Vein endothelial cell (primary cell): ENCODE results near the gene CDK2. TPM values are rescaled to one million over a fixed set of nuclear protein-coding genes. Genes with fewer than 3 reads are reported as not detected.

Source experiments
- total RNA-seq: library from RNA; depleted of rRNA; stranded (reverse); fragments of >200 nt; gene quantifications from 2 replicates; pipeline ENCODE4 v1.2.3, GENCODE V29; 2012

Gene CDK2
- 27.1 and 33.1 TPM in 2 replicates for total RNA-seq

DNA sequence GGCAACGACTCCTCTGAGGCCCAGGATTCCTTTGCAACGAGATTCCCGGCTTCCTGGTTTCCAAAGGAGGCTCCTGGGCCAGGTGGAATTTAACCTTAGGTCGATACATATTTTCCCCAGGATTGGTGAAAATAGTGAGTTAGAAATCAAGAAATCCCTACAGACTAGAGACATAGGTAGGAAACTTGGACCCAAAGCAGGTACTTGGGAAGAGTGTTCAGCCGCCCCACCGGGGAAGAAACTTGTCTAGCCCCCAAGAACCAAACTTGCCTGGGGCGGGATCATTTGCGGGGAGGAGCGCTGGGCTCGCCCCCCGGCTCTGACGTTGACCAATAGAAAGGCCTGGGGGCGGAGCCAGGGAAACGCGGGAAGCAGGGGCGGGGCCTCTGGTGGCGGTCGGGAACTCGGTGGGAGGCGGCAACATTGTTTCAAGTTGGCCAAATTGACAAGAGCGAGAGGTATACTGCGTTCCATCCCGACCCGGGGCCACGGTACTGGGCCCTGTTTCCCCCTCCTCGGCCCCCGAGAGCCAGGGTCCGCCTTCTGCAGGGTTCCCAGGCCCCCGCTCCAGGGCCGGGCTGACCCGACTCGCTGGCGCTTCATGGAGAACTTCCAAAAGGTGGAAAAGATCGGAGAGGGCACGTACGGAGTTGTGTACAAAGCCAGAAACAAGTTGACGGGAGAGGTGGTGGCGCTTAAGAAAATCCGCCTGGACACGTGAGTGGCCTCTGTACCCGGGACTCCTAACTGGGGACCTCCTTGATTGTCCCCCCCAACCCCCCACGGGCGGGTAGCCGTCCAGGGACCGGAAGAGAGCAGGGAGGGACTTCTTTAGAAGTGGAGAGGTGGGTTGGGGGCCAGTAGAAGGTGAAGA lies at the start of gene CDK2:
Gene CDK2, plus strand, starts transcription at position 423 of the 874 bp plus-strand sequence. Its CDS starts 179 bp downstream, at position 602.

DNA sequence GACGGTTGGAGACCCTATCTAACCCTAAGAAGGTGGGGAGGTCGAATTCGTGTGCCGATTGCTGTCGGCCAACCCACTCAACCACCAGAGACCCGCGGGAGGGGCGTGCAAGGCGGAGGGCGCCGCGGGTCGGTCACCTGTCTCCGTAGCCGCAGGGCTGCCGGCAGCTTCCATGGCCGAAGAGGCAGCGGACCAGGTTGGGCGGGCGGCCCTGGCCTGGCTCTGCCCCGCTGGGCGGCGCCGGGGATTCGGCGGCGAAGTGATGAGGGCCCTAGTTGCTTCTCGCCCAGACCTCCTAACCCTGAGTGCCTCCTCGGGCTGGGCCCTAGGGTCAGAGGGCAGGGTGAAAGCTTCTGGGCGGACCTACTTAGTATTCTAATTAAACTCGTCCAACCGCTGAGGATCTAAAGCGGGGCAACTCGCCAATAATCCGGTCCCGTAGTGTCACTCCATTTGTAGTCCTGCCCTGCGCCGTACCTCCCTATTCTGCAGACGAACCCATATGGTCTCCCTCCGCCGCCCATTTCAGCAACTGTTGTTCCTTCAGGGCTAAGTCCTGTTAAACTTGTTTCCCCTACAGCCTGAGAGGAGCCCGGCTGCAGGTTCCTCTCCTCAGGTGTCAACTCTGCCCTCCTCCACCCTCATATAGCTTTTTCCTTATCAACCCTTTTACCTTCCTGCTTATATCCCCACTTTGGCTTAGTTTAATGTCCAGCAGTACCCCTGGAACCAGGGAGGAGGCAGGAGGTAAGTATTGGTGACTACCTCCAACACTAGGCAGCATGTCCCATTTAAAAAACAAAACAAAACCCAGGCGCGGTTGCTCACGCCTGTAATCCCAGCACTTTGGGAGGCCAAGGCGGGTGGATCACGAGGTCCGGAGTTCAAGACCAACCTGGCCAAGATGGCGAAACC lies 38.8 kb upstream of the CDK2 start, which contains the start of gene PYM1:
Gene PYM1, minus strand, starts transcription at position 307 of the 915 bp plus-strand sequence. Its CDS starts 133 bp downstream, at position 174.

DNA sequence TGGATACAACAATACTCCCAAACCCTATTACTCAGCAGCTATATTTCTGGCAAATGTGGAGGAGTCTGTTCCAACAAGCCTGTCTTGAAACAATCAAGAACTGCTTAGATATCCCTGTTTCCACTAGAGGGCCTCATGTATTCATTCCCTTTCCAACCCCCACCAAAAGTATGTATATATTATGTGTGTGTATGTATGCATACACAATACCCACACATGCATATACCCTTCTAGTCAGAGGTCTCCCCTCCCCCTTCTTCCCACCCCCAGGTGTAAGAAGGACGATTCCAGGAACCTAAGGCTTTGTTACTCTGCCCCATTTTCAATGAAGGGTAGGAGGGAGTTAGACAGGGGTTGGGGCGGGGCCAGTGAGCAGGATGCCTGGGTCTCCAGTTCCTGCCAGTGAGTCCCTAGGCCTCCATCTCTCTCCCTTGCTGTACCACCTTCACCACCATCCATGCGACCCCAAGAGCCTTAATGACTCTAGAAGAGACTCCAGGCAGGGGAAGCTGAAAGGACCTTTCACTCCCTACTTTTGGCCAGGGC lies 35.8 kb upstream of the CDK2 start, which contains the start of gene DGKA:
Gene DGKA, plus strand, starts transcription at position 392 of the 546 bp plus-strand sequence. CDS start 5,342 bp downstream, outside the sequence.

DNA sequence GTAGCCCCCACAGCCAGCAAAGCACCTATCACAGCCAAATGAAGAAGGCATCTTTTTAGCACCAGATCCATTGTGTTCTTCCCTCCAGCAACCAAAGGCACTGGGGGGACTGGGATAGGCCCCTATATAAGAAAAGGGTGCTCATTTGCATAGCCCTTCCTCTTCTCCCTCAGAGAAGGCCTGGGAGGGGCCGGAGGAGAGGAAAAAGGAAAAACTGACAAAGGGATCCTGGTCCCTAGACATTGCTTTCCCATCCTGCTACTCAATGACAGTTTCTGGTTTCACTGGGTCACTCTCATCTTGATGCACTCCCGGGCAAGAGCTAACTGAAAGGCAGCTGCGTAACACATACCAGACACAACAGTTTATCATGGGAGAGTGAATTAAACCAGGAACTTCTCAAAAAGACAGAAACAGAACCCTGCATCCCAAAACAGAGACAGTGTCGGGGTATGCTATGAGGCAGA lies 656 bp upstream of the CDK2 start, which contains the start of gene PMEL:
Gene PMEL, minus strand, starts transcription at position 102 of the 467 bp plus-strand sequence. Its CDS starts 31 bp downstream, at position 71.

DNA sequence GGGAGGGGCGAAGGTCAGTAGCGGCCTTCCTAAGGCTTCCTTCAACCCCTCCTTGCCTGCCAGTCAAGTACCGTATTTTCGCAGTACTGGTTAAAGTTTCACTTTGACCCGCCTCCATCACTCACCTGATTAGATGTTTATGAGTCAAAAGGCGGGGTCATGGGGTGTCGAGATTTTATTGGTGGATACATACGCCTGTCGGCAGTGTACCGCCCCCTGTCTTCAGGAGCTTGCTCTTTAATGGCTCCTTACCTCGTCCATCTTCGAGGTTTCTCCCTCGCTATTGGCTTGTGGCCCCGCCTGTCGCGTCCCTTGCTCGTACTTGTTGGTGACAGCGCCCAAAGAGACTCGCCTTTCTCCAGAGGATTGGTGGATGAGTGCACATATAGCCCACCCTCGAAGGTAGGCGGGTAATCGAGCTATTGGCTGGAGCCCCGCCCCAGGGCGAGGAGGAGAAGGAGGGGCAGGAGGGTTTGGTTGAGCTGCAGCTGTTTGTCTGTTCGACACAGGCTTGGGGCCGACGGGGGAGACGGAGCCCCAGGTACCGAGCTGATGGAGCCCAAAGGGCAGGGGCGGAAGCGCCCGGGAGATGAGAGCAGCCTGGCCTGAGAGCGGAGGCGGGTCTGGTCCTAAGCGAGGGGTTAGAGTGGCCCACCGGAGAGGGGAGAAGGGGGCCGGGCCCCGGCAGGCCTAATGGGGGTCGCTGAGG lies 7.1 kb downstream of the CDK2 start, which contains the start of gene RAB5B:
Gene RAB5B, plus strand, starts transcription at position 480 of the 709 bp plus-strand sequence. CDS start 12,883 bp downstream, outside the sequence.

DNA sequence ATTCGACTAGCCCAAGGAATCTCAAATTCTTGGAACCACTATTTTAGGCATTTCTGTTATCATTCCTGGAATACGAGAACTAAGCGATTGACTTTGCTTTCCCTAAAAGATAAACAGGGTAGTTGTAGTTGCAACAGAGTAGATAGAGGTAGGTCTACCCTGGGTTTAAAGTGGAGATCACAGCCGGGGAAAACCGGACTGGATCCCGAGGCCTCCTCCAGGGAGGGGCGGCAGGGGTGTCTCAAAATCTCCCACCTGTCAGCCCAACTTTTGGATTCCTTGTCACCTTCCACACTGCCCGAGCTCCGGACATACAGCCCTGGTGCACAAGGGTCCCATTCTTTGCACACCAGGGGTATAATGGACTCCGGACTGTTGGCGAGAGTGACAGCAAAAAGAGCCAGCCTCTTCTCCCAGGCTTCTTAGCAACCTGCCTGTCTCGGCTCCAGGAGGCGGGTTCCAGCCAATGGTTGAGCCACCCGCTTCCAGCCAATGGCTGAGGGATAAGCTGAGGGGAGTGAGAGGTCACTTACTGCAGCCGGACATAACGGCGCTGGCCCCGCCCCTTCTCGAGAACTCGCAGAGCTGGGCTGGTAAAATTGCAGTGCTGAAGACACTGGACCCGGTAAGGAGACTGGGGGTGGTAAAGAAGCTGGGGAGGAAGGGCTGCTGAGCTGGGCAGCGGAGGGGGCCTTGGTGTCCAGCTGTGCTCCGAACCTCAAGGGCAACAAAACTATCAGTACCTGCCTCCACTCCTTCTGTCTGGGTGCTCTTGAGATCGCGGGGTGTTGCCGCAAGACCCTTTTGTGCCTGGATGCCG lies 30.3 kb downstream of the CDK2 start, which contains the start of gene SUOX:
Gene SUOX, plus strand, starts transcription at position 562 of the 820 bp plus-strand sequence. CDS start 4,946 bp downstream, outside the sequence.

DNA sequence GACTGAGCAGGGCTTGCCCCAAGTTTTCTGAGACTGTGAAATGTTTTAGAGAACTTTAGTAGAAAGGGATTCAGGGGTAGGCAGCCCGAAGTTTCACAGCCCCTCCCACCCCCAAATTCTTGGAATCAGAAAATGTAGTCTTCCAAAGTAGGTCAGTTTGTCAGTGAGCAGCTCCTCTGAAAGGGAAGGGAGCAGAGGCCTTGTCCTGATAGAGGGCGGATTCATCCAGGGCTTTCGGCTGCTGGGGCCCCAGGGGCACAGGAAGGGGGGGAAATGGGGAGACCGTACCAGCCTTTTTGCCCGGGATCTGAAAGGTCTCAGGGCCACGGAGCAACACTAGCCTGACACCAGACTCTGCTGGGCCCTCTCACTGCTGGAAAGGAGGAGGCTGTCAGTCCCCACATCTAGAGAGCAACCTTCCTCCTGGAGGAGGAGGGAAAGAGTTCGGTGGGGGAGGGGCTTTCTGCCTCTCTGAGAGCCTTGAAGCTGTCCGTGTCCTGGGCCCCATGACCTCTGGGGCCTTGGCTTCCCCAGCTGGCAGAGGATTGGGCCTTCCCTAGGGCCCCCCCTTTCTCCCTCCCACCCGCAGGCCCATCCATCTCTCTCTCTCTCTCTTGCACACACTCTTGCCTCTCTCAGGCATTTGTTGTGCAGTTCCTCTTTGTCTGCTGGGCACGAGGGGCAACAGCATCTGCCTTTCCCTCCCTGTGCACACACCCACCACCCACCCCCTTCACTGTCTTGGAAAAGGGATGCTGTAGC lies 54.0 kb downstream of the CDK2 start, which contains the start of gene IKZF4:
Gene IKZF4, plus strand, starts transcription at position 621 of the 762 bp plus-strand sequence. CDS start 451 bp downstream, outside the sequence.

Other genes with a start within 250 kb of the CDK2 start
- 0.98 and 2.1 TPM in 2 replicates for gene RDH5, start 246.4 kb upstream of the CDK2 start, total RNA-seq
- 804 and 998 TPM in 2 replicates for gene CD63, start 237.8 kb upstream of the CDK2 start, total RNA-seq
- gene GDF11, start 223.7 kb upstream of the CDK2 start, total RNA-seq: 6.8 and 7.8 TPM in 2 replicates
- gene SARNP, start 149.1 kb upstream of the CDK2 start, total RNA-seq: 62.7 and 89.0 TPM in 2 replicates
- gene ORMDL2, start 148.8 kb upstream of the CDK2 start, total RNA-seq: 20.9 and 23.6 TPM in 2 replicates
- 41.0 and 46.4 TPM in 2 replicates for gene DNAJC14, start 137.2 kb upstream of the CDK2 start, total RNA-seq
- 0.65 and 0.86 TPM in 2 replicates for gene MMP19, start 123.9 kb upstream of the CDK2 start, total RNA-seq
- gene PYM1, start 38.9 kb upstream of the CDK2 start, total RNA-seq: 28.7 and 34.0 TPM in 2 replicates
- 34.0 and 42.0 TPM in 2 replicates for gene DGKA, start 35.7 kb upstream of the CDK2 start, total RNA-seq
- 1.3 and 2.1 TPM in 2 replicates for gene PMEL, start 788 bp upstream of the CDK2 start, total RNA-seq
- gene RAB5B, start 7.2 kb downstream of the CDK2 start, total RNA-seq: 75.8 and 83.0 TPM in 2 replicates
- gene SUOX, start 30.4 kb downstream of the CDK2 start, total RNA-seq: 20.9 and 25.8 TPM in 2 replicates
- 0.67 and 0.98 TPM in 2 replicates for gene IKZF4, start 54.2 kb downstream of the CDK2 start, total RNA-seq
- gene RPS26, start 75.1 kb downstream of the CDK2 start, total RNA-seq: 615 and 807 TPM in 2 replicates
- 0.33 and 0.48 TPM in 2 replicates for gene ERBB3, start 113.3 kb downstream of the CDK2 start, total RNA-seq
- 183 and 261 TPM in 2 replicates for gene PA2G4, start 137.7 kb downstream of the CDK2 start, total RNA-seq
- gene RPL41, start 149.8 kb downstream of the CDK2 start, total RNA-seq: 1,748 and 2,622 TPM in 2 replicates
- 7.2 and 7.8 TPM in 2 replicates for gene ZC3H10, start 151.4 kb downstream of the CDK2 start, total RNA-seq
- gene ESYT1, start 161.4 kb downstream of the CDK2 start, total RNA-seq: 331 and 343 TPM in 2 replicates
- gene MYL6B, start 185.8 kb downstream of the CDK2 start, total RNA-seq: 70.0 and 90.5 TPM in 2 replicates
- gene MYL6, start 191.5 kb downstream of the CDK2 start, total RNA-seq: 1,838 and 2,061 TPM in 2 replicates
- 69.6 and 70.5 TPM in 2 replicates for gene SMARCC2, start 222.7 kb downstream of the CDK2 start, total RNA-seq